NCI-H526 treated with DMSO at 0.1 percent for 48 hours (cell line): Measurements from ENCODE around the gene MDC1.
"Not testable (repeated sequence)": the region's sequence is repeated elsewhere in the genome, so short reads cannot be mapped to it uniquely, and the experiment has no call there.

Experiments
- DNase-seq: peaks from one replicate; lab custom pipeline; 2025; lab: John Stamatoyannopoulos, UW

The MDC1 gene

GRCh38 chr6:30723843-30724741 lies 7.0 kb upstream of the MDC1 start:
- not testable (repeated sequence) for DNase-seq

GRCh38 chr6:30723159-30723842 lies 6.2 kb upstream of the MDC1 start:
- not testable (repeated sequence) for DNase-seq

GRCh38 chr6:30722280-30723112 lies 5.4 kb upstream of the MDC1 start:
- peak; percentile 59 for DNase-seq

GRCh38 chr6:30722025-30722279 lies 4.9 kb upstream of the MDC1 start:
- DNase-seq, result not testable (repeated sequence)

GRCh38 chr6:30721198-30722024 lies 4.3 kb upstream of the MDC1 start:
- peak; percentile 80 for DNase-seq

GRCh38 chr6:30720738-30721197 lies 3.7 kb upstream of the MDC1 start:
- DNase-seq, result peak; percentile 55

- peak; percentile 95 for DNase-seq
These were observed 3.0 kb upstream of the MDC1 start, which contains the start of gene TUBB for GRCh38 chr6:30719791-30720737. TSS of gene TUBB (plus strand) at chr6:30720352. CDS start at chr6:30720507, 155 bp downstream.

- peak; percentile 37 for DNase-seq
These were observed 2.3 kb upstream of the MDC1 start for GRCh38 chr6:30719356-30719755.

- not testable (repeated sequence) for DNase-seq
These were observed 1.0 kb upstream of the MDC1 start for GRCh38 chr6:30717845-30718720.

- DNase-seq, result no peak
These were observed 277 bp downstream of the MDC1 start for GRCh38 chr6:30716879-30717128.

GRCh38 chr6:30714263-30714662 lies 2.8 kb downstream of the MDC1 start:
- DNase-seq, result no peak

GRCh38 chr6:30712441-30712945 lies 4.6 kb downstream of the MDC1 start:
- no peak for DNase-seq

- no peak for DNase-seq
These were observed 5.2 kb downstream of the MDC1 start for GRCh38 chr6:30711758-30712380.

- DNase-seq, result no peak
These were observed 7.8 kb downstream of the MDC1 start for GRCh38 chr6:30709101-30709868.

GRCh38 chr6:30707281-30707850 lies 9.7 kb downstream of the MDC1 start:
- DNase-seq, result no peak

- no peak for DNase-seq
These were observed 11.5 kb downstream of the MDC1 start for GRCh38 chr6:30705620-30706019.

- no peak for DNase-seq
These were observed 13.3 kb downstream of the MDC1 start for GRCh38 chr6:30703821-30704220.

GRCh38 chr6:30703011-30703410 lies 14.1 kb downstream of the MDC1 start:
- no peak for DNase-seq
